ENCODE results near the gene DHRS12.

DNA sequence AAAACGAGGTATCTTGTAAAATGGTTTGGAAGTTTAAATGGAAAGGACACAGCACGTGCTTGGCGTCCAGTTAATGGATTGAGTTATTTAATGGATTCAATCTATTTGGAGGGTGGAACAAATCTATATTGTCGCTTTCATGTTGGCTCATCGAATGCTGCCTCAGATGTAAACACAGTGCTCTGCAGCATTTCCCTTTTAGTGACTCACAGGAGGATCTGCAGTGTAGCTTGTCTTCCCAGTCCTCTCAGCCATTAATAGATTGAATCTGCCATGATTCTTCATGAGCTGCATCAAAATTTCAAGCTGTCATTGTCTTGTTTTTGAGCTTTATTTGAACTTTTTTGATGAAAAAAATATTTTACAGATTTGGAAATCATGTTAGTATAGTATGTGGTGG lies 44.7 kb downstream of the DHRS12 start:
- TF ChIP-seq, protein P1, sequence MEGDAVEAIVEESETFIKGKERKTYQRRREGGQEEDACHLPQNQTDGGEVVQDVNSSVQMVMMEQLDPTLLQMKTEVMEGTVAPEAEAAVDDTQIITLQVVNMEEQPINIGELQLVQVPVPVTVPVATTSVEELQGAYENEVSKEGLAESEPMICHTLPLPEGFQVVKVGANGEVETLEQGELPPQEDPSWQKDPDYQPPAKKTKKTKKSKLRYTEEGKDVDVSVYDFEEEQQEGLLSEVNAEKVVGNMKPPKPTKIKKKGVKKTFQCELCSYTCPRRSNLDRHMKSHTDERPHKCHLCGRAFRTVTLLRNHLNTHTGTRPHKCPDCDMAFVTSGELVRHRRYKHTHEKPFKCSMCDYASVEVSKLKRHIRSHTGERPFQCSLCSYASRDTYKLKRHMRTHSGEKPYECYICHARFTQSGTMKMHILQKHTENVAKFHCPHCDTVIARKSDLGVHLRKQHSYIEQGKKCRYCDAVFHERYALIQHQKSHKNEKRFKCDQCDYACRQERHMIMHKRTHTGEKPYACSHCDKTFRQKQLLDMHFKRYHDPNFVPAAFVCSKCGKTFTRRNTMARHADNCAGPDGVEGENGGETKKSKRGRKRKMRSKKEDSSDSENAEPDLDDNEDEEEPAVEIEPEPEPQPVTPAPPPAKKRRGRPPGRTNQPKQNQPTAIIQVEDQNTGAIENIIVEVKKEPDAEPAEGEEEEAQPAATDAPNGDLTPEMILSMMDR (IDR thresholded peaks at IDR 0.05): no peak
- TF ChIP-seq EP300 (IDR thresholded peaks at IDR 0.05): no peak
- TF ChIP-seq POLR2A (IDR thresholded peaks at IDR 0.05): no peak

Measured in suprapubic skin (tissue), 3 donors.